ENCODE measurements around the gene FREM2.

FREM2 gene

DNA sequence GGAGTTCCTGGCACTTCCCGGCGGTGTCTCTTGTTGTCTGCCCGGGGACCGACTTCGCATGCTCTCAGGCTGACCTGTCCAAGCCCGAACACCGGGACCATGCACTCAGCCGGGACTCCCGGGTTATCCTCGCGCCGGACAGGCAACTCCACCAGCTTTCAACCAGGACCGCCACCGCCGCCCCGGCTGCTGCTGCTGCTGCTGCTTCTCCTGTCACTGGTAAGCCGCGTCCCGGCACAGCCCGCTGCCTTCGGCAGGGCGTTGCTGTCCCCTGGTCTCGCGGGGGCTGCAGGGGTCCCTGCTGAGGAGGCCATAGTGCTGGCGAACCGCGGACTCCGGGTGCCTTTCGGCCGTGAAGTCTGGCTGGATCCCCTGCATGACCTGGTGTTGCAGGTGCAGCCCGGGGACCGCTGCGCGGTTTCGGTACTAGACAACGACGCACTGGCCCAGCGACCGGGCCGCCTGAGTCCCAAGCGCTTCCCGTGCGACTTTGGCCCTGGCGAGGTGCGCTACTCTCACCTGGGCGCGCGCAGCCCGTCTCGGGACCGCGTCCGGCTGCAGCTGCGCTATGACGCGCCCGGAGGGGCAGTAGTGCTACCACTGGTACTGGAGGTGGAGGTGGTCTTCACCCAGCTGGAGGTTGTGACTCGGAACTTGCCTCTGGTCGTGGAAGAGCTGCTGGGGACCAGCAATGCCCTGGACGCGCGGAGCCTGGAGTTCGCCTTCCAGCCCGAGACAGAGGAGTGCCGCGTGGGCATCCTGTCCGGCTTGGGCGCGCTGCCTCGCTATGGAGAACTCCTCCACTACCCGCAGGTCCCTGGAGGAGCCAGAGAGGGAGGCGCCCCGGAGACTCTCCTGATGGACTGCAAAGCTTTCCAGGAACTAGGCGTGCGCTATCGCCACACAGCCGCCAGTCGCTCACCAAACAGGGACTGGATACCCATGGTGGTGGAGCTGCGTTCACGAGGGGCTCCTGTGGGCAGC lies 661 bp downstream of the FREM2 start:
- no peak for DNase-seq

DNA sequence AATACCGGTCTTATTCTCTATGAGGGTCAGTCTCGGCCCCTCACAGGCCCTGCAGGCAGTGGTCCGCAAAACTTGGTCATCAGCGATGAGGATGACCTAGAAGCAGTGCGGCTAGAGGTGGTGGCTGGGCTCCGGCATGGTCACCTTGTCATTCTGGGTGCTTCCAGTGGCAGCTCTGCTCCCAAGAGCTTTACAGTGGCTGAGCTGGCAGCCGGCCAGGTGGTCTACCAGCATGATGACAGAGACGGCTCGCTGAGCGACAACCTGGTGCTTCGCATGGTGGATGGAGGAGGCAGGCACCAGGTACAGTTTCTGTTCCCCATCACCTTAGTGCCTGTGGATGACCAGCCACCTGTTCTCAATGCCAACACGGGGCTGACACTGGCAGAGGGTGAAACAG lies 1.8 kb downstream of the FREM2 start:
- DNase-seq: no peak

DNA sequence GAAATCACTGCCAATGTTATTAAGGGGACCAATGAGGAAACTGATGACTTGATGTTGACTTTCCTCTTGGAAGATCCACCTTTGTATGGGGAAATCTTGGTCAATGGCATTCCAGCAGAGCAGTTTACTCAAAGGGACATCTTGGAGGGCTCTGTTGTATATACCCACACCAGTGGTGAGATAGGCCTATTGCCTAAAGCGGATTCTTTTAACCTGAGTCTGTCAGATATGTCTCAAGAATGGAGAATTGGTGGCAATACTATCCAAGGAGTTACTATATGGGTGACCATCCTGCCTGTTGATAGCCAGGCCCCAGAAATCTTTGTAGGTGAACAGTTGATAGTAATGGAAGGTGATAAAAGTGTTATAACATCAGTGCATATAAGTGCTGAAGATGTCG lies 3.4 kb downstream of the FREM2 start:
- no peak for DNase-seq

DNA sequence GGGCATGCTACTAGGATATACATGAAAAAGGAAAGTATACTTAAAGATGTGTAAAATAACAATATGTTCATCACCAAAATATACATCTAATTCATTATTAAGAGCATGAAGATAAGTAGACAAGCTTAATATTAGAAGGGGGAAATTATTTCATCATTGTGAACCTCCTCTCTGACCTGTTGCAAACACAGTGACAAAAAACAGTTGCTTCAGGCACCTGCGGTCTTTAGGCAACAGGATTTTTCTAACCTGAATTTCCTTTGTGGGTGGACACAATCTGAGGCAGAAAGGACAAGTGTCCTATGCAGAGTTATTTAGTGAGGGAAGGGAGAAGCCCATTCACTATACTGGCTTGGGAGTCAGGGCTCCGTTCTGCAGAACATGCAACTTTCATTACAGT lies 6.3 kb downstream of the FREM2 start:
- no peak for DNase-seq

DNA sequence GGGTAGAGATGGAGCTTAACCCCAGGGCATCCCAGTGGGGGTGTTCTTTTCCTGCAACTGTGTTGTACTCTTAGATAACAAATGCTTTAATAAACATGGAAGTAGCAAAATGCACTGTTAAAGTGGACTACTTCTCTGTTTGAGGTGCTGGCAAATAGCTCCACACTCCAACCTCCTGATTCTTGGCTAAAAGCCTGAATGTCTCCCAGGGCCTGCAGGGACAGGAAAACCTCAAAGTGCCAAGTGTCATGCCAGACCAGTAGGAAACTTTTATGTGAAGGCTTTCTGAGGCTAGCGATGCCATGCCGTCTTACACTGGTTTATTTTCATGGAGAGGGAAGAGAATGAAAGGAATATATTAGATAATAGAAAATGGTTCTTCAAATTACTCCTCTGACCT lies 6.8 kb downstream of the FREM2 start:
- DNase-seq: no peak

DNA sequence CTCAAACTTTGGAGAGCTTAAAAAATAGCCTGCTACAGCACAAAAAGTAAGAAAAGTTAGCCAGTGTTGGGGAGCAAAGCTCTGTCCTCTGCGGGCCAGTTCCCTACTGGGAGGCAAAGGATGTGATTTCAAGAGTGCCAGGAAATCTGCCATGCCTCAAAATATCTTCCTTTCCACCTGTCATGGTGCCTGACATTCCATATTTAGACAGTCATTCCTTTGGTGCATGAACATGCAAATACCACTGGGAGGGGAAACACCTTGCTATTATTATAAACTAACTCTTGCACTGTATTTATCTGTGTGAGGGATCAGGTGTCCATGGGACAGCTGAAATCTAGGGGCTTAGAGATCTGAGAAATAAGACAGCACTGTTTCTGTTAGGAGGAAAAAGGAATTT lies 10.3 kb downstream of the FREM2 start:
- no peak for DNase-seq

DNA sequence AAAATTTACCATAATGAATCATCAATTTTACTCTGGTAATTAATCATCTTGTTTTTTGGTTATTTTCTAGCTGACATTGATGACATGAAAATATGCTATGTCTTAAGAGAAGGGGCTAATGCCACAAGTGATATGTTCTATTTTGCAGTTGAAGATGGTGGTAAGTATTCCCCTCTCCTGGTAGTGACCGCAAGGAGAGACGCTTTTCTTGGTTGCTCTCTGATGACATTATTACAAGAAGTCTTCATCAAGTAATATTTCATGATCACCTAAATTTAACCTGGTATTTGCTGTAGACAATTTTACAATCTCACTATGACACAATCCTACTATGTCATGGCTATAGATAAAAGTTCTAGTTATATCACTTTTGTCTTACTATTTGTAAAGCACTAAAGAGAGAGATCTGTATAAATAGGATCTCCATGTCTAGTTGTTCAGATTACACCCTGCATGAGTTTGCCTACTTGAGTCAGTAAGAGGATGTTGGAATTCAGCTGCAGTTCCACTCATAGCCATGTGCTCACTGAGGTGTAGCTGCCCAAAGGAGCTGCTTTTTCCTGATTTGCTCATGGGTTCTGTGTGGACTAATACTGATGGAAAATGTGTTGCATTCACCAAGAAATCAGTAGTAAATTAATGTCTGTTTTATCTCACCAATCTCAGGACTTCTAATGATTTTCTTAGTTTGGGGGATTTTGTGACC lies 10.9 kb downstream of the FREM2 start:
- DNase-seq: no peak

DNA sequence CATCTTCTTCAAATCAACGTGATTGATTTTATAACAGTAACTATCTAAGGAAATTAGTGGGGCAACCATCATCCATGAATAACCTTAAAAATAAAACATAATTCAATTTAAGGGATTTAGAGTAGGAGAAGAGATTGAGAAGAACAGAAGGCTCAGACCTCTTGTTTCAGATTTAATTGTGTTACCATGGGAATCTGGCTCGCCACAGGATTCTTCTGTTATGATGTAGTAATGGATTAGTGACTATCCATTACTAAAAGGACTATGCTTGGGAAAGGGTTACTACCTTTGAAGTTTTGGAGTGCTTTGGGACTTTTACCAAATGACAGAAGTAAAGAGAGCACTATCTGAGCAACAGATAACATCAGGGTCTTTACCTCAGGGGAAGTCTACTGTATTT lies 13.2 kb downstream of the FREM2 start:
- DNase-seq: no peak

DNA sequence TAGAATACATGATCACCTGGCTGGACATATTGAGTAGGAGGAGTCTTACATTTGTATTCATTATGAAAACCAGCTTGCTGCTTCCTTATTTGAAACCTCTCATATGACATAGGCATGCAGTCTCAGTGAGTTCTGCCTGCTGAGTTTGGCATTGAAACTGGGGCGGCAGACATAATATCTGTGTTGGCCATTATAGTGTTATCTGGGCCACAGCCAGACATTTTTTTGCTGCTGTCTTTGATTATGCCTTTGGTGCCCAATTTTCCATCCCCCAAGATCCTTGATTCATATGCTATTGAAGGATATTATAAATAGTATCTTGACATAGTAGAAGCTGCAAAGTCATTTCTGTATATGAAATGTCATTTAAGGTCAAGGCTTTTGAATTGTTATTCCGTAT lies 15.8 kb downstream of the FREM2 start:
- DNase-seq: no peak

DNA sequence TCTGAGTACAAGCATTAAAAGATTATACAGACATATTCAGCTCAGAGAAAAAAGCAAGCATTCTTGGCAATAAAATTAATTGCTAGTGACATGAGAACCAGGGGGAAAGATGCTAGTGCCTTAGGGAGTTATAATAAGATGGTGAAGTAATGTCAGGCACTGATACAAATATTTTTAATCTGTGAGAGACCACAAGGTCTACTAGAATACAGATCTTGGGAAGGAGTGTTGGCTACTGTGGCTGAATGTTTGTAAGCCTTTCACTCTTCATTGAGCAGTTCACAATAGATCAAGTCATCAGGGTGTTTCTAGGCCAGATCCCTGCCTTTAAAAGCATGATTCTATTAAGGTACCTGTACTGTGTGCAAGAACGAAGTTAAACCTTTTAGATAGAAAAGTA lies 16.4 kb downstream of the FREM2 start:
- no peak for DNase-seq

DNA sequence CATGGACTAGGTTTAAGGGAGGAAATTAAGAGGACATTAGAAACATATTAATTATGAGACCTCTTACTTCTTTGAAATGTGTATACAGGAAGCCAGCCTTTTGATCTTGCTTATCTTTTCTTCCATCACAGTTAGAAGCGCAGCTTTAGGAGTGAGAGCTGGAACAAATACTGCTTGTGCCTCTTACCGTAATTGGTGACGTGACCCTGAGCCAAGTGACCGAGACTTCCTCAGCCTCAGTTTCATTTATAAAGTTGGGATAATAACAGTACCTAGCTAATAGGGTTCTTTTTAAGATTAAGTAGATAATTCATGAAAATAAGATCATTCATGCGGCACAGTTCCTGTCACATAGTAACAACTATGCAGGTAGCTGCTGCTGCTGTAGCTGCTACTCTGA lies 18.5 kb downstream of the FREM2 start:
- DNase-seq: no peak

DNA sequence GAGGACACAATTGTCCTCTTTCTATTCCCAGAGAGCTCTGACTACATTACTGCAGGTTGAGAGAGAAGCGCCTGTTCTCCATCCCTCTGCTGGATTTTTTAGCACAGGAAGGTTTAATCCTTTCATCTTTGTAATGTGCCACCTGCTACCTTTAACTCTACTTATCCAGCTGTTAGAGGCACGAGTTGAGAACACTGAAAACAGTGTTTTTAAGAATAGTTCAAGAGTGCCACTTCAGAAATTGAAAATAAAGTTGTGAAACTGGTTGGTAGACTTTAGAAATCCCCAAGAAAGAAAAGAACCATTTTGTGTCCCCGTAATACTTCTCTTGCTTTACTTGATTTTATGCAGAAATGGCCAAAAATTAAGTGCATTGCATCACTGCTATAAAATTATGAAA lies 20.6 kb downstream of the FREM2 start:
- DNase-seq: no peak

DNA sequence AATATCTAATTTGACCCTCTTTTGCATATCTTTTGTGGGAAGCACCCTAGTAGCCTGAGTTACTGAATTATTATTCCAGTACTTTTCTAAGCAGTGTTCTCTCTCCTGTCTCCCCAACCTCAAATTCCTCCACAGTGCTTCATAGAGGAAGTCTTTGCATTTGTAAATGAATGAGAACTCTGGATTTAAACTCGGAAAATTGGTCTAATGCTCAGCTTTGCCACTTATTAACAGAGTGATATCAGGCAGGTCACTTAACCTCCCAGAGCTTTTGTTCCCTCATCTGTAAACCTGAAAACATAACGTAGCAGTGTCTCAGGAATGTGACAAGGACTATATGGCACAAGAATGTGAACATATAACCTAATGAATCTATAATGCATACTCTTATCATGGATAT lies 26.2 kb downstream of the FREM2 start:
- no peak for DNase-seq

DNA sequence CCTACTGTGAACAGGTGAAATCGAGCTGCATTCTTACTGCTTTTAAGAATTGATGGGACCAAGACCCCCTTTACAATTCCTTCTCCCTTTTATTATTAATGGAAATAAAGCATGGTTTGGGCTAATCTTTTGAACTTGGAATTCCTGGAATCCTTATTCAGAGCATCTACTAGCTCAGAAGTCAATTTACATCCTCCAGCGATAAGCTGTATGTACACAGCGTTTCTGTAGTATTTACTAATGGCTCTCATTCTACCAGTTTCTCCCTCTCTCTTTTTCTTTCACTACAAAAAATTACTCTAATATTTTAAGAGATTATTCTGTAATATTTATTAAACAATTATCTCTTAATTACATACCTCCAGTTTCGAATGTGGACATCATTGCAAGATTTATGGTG lies 31.5 kb downstream of the FREM2 start:
- no peak for DNase-seq

DNA sequence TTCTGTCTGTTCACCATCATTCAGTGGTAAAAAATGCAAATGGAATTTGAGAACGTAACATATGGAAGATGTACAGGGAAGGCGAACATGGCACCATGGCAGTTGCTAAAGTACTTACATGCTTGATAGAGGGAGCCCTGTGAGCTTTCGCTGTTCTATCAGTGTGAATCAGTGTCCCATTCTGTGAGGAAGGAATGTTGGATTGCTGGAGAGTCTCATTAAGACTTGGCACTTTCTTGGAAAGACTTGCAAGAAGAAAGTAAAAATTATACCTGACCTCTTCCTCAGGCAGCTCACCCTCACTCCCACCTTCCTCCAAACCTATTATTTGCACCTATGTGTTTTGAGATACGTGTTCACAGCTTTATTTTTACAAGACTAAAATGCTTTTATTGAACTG lies 43.5 kb downstream of the FREM2 start:
- DNase-seq: no peak

DNA sequence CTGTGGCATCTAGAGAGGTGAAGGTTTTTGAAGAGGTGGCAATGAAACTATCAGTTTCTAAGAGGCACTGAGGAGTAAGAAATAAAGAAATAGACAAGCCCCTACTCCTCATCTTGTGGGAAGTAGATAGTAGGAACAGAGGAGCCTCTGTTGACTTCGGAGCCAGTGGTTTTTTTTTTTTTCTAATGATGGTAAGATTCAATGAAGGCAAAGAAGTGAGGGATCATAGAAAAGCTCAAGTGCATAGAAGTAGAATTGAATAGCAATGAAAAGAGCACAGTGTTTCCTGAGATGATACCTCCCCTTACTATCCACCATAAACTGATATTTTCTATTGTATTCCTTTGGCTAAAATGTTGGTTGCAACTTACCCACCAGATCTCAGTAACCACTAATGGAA lies 46.3 kb downstream of the FREM2 start:
- no peak for DNase-seq

DNA sequence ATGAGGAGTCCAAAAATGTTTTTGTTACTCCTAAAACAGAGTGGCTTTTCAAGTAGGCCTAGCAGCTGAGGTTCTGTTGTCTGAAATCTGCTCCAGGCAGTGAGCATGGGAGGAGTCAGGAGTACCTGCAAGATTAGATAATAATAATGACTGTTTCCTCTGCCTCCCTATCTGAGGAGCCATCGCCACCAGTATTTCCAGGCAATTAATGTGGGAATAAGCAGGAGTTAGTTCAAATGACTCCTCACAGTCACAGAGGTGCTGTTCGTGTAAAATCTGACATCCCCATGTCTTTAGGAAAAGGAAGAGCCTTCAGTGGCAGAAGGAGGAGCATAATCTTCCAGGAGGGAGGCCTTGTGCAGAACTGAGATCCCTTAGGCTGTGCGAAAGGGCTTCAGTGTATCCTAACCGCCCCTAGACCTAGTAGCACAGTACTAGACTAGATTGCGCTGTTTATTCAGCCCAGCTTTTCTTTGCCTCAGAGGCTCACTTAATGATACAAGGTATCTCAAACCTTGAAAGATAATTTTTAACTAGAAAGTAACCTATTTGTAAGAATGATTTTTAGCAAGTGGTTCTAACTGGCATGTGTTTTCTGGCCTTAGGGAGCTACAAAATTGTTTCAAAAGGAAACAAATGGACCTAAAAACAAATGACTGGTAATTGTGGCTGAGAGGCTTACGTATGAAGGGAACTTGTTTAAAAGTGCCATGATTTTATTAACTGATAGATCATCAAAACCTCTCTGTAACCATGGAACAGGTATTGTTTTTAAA lies 49.0 kb downstream of the FREM2 start:
- DNase-seq: no peak

DNA sequence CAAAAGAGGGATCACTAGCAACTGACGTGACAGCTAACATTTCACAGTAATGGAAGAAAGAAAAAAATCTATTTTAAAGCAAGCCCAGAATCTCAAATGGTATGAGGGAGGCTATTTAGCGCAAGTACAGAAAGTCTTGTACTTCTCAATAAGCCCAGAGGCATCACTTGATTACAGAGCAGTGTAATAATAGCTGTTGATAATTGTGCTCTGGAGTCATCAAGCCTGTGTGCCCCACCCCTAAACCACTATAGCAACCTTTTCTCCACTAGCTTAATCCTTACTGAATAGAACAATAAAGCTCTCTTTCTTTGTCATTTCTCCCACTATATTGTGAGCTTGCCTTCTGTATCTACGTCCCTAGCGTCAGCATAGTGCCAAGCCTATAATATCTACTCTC lies 56.6 kb downstream of the FREM2 start:
- DNase-seq: no peak

DNA sequence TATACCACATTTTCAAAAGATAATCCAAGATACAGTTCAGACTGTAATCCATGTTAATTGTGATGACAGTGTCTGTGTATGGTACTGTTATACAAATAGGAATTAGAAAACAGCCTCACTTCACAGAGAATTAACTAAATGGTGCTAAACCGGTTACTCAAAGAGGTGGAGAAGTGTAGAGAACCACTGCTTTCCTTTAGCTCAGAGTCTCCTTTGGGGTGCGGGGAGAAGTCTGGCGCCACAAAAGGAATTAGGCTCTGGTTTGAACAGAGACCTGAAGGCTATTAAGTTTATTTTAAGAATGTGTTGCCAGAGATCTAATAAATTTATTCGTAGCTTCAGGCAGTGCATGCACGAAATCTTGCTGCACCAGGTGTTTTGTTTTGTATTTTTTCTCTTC lies 65.8 kb downstream of the FREM2 start:
- no peak for DNase-seq

DNA sequence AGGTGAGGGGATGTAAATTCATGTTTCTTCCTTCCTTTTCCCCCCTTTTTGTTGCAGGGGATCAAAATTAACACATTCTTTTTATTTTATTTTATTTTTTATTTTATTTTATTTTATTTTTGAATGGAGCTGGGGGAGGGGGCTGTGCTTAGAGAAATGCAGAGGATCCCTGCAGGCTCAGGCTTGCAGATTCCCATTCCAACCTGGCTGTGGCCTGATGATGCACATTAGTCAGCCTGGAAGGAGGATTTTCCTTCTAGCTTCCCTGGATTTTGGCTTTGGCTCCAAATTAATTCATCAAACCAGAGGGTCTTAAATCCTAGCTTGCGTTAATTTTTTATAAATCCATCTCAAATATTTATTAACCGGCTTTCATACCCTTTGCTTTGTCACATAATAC lies 67.0 kb downstream of the FREM2 start:
- no peak for DNase-seq

DNA sequence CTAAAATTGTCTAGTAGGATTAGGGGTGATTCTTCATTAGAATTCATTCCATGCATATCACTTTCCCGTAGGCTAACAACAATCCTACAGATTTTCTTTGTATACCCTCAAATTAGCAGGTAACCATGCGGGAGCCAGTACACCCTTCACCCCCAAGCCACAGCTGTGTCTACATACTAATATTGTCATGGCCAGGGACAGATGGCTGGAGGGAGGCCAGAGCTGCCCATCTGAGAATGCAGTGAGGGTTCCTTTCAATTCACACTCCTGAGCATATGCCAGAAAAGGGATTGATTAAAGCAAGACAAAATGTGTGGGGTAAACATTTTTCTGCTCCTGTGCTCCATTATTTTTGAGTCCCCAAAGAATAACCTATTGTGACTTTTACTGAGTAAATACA lies 68.9 kb downstream of the FREM2 start:
- no peak for DNase-seq

DNA sequence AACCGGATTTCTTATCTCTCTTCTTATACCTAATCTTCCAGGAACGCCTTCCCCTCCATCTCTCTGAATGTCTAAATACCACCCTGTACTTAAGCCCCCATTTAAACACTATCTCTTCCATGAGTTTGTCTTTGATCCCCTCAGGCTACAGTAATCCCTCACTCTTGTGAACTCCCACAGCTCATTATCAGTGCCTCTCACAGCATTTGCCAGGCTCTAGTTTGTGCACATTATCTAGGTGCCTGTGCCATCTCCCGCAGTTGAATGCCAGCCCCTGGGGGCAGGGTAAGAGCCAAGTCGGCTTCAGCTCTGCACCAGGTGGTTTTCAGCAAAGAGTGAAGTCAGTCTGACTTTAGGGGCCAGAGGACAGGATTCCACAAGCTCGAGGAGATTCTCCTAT lies 71.4 kb downstream of the FREM2 start:
- DNase-seq: no peak

DNA sequence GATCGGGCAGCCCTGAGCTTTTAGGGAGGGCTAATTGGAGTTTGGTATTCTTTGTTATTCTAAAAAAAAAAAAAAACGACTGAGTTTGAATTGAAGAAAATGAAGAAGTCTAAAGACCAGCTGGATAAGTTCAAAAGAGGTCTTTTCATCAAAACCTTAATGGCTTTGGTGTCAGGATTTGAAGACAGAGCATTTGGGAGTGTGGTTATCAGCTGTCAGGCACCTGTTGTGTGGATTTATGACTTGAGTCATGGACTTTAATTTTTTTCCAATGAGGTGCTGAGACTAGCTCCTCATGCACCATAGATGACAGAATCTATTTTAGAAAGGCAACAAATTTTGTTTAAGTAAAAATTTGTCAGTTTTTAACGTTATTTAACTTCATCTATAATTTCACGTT lies 72.5 kb downstream of the FREM2 start:
- no peak for DNase-seq

Data from inflammatory macrophage treated with lipopolysaccharide for 1 hour (primary cell).